ENCODE results near the gene SLC16A6. TPM values are rescaled to one million over a fixed set of nuclear protein-coding genes. Genes with fewer than 3 reads are reported as not detected.

The SLC16A6 gene
- polyA plus RNA-seq, 1 of the 3 experiments (the other 2 are of a cell fraction) = not detected

GRCh38 chr17:68248199-68248825 is 42.6 kb downstream of the SLC16A6 start:
- Histone ChIP-seq H4K20me1 (ENCODE audit: insufficient read depth) (no peaks in the 10 kb centered on the region), H3F3A (replicated peaks; ENCODE audit: insufficient read depth) (peaks cover 12% of the 10 kb centered on the region), H3K27ac (ENCODE audit: low read depth in 2 of 2, low read length in 1 of 2) (peak overlapping the region; percentile 79 to 89), H3K27me3 (ENCODE audit: insufficient read depth) (no peaks in the 10 kb centered on the region), H3K4me3 (ENCODE audit: low read depth in 2 of 2, low read length in 1 of 2) (peak overlapping the region; percentile 76 to 79), H3K9me2 (no peaks in the 10 kb centered on the region), H3K36me3 (replicated peaks in 1 of 2; ENCODE audit: control insufficient read depth in 1 of 2, insufficient read depth in 2 of 2, low read length in 1 of 2) (peaks cover 29% of the 10 kb centered on the region in 2 experiments), H2AFZ (ENCODE audit: low read depth) (peak overlapping the region; percentile 94), H3K9me3 (no peaks in the 10 kb centered on the region), H3K9ac (peak overlapping the region; percentile 74), H3K4me2 (peak overlapping the region; percentile 86), H3K4me1 (ENCODE audit: control insufficient read depth in 1 of 2, insufficient read depth in 2 of 2, low read depth in 1 of 2, low read length in 1 of 2) (peaks cover 6 to 8% of the 10 kb centered on the region in 2 experiments; a peak in 2 of 4 replicates), H3K79me2 (ENCODE audit: insufficient read depth) (peaks cover 25% of the 10 kb centered on the region)
- TF ChIP-seq EP300 (IDR thresholded peaks at IDR 0.05; ENCODE audit: borderline replicate concordance in 1 of 2, low read depth in 1 of 2, low read length in 1 of 2) = no peak
- POLR2A ChIA-PET = interaction anchor here (0.5 to 2.8 kb wide), 8 partner anchors 23 to 294 kb away, joined by 3 to 12 read pairs (median 4); partner anchors contain the start of gene WIPI1
- no peak for DNase-seq
- CTCF ChIA-PET = interaction anchor here (0.7 to 3.5 kb wide), 14 partner anchors 10 to 220 kb away, joined by 3 to 19 read pairs (median 6); no protein-coding TSS in a partner anchor
- WGBS (ENCODE audit: low lambda C conversion rate) = 8% methylated on average over 18 of the region's 19 CpGs

- H3K79me2 ChIP-seq (ENCODE audit: insufficient read depth) = peaks cover 25% of the 10 kb centered on the region
- no peaks in the 10 kb centered on the region for H3K9me2 ChIP-seq
- ChIA-PET POLR2A (interaction anchor here (0.5 to 2.8 kb wide), 9 partner anchors 23 to 295 kb away, joined by 3 to 12 read pairs (median 3); partner anchors contain the start of gene WIPI1), CTCF (interaction anchor here (0.7 to 3.5 kb wide), 13 partner anchors 11 to 228 kb away, joined by 3 to 19 read pairs (median 5); no protein-coding TSS in a partner anchor)
- under 1% methylated on average over 49 of the region's 97 CpGs for WGBS (ENCODE audit: low lambda C conversion rate)
- H3K9ac ChIP-seq = peak within 1 kb of the TSS; percentile 74
- H3K27me3 ChIP-seq (ENCODE audit: insufficient read depth) = no peaks in the 10 kb centered on the region
- peaks cover 6 to 8% of the 10 kb centered on the region in 2 experiments; a peak in 2 of 4 replicates for H3K4me1 ChIP-seq (ENCODE audit: control insufficient read depth in 1 of 2, insufficient read depth in 2 of 2, low read depth in 1 of 2, low read length in 1 of 2)
- H3K36me3 ChIP-seq (replicated peaks in 1 of 2; ENCODE audit: control insufficient read depth in 1 of 2, insufficient read depth in 2 of 2, low read length in 1 of 2) = peaks cover 22 to 23% of the 10 kb centered on the region in 2 experiments
- H2AFZ ChIP-seq (ENCODE audit: low read depth) = peak within 1 kb of the TSS; percentile 94
- H3K9me3 ChIP-seq = no peaks in the 10 kb centered on the region
- H3K4me3 ChIP-seq (ENCODE audit: low read depth in 2 of 2, low read length in 1 of 2) = peak within 1 kb of the TSS; percentile 76 to 79
- peak within 1 kb of the TSS; percentile 86 for H3K4me2 ChIP-seq
- DNase-seq = peak; percentile 99
- H4K20me1 ChIP-seq (ENCODE audit: insufficient read depth) = no peaks in the 10 kb centered on the region
- peak within 1 kb of the TSS; percentile 79 to 89 for H3K27ac ChIP-seq (ENCODE audit: low read depth in 2 of 2, low read length in 1 of 2)
- H3F3A ChIP-seq (replicated peaks; ENCODE audit: insufficient read depth) = peaks cover 12% of the 10 kb centered on the region
- TF ChIP-seq RAD21 (IDR thresholded peaks at IDR 0.05; ENCODE audit: low read length) (no peak), TCF12 (IDR thresholded peaks at IDR 0.05) (no peak), TEAD4 (IDR thresholded peaks at IDR 0.05; ENCODE audit: borderline replicate concordance, insufficient read depth) (no peak), USF1 (IDR thresholded peaks at IDR 0.05; ENCODE audit: borderline replicate concordance, low read depth) (0 out of 2 replicates have a peak, but pooled peaks have one; percentile 38), MAX (IDR thresholded peaks at IDR 0.05; ENCODE audit: low read depth) (peak; percentile 92), EZH2phosphoT487 (IDR thresholded peaks at IDR 0.05; ENCODE audit: borderline replicate concordance, low read depth) (no peak), GATA2 (CRISPR knock-in tag; IDR thresholded peaks at IDR 0.05) (no peak), RCOR1 (IDR thresholded peaks at IDR 0.05; ENCODE audit: low read length) (peak; percentile 29; the same call in 1 of the 2 replicates), CTCF (IDR thresholded peaks at IDR 0.05) (no peak), JUND (IDR thresholded peaks at IDR 0.05) (no peak), IRF3 (IDR thresholded peaks at IDR 0.05; ENCODE audit: low read depth, low read length) (no peak), NFIC (IDR thresholded peaks at IDR 0.05; ENCODE audit: borderline replicate concordance) (no peak), CHD2 (IDR thresholded peaks at IDR 0.05; ENCODE audit: low read length, partially characterized antibody) (peak; percentile 90), FOXM1 (IDR thresholded peaks at IDR 0.05; ENCODE audit: low read depth) (no peak), FOXJ3 (CRISPR knock-in tag; IDR thresholded peaks at IDR 0.05) (no peak), EP300 (IDR thresholded peaks at IDR 0.05; ENCODE audit: borderline replicate concordance in 1 of 2, low read depth in 1 of 2, low read length in 1 of 2) (no peak), ELF1 (IDR thresholded peaks at IDR 0.05) (no peak; the same call in 1 of the 2 replicates), MEF2A (IDR thresholded peaks at IDR 0.05; ENCODE audit: borderline replicate concordance, low read depth) (no peak), USF2 (IDR thresholded peaks at IDR 0.05; ENCODE audit: borderline replicate concordance, low read depth, low read length) (0 out of 2 replicates have a peak, but pooled peaks have one; percentile 2), TAF1 (IDR thresholded peaks at IDR 0.05; ENCODE audit: borderline replicate concordance, low read depth, low read length) (peak; percentile 77)
Observed at GRCh38 chr17:68247445-68248198, 43.3 kb downstream of the SLC16A6 start, which contains the start of gene AMZ2. Gene AMZ2 (plus strand): TSS chr17:68248043. CDS start chr17:68250188, 2,145 bp downstream.
